ENCODE results near the gene FCHO2. TPM values are rescaled to one million over a fixed set of nuclear protein-coding genes. Genes with fewer than 3 reads are reported as not detected.

Gene FCHO2
- total and polyA plus RNA-seq, 2 of the 8 experiments (the other 6 are each of a cell fraction or from before 2014, with no cell fraction given): 4.3 to 15.7 TPM

DNA sequence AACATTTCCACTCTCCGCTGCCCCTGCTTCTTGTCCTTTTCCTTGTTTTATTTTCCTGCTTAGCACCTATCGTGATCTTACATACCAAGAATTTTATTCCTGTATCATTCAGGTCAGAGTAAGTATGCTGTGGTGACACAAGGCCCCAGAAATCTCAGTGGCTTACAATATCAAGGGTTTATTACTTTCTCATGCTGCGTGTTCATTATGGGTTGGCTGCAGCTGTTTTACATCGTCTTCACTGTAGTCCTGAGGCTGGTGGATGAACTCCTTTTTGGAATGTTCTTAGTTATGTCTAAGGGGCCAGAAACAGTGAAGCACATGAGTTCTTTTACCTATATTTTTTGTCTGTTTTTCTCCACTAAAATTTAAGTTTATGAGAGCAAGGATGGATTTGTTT lies 51.2 kb downstream of the FCHO2 start (continued):
- TF ChIP-seq, protein P1, sequence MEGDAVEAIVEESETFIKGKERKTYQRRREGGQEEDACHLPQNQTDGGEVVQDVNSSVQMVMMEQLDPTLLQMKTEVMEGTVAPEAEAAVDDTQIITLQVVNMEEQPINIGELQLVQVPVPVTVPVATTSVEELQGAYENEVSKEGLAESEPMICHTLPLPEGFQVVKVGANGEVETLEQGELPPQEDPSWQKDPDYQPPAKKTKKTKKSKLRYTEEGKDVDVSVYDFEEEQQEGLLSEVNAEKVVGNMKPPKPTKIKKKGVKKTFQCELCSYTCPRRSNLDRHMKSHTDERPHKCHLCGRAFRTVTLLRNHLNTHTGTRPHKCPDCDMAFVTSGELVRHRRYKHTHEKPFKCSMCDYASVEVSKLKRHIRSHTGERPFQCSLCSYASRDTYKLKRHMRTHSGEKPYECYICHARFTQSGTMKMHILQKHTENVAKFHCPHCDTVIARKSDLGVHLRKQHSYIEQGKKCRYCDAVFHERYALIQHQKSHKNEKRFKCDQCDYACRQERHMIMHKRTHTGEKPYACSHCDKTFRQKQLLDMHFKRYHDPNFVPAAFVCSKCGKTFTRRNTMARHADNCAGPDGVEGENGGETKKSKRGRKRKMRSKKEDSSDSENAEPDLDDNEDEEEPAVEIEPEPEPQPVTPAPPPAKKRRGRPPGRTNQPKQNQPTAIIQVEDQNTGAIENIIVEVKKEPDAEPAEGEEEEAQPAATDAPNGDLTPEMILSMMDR (IDR thresholded peaks at IDR 0.05; ENCODE audit: control extremely low read depth in 1 of 3, insufficient read depth in 1 of 3, low read depth in 1 of 3, low read length in 3 of 3): no peak
- TF ChIP-seq YY1 (IDR thresholded peaks at IDR 0.05; ENCODE audit: low read depth, low read length): no peak
- TF ChIP-seq, protein P2, sequence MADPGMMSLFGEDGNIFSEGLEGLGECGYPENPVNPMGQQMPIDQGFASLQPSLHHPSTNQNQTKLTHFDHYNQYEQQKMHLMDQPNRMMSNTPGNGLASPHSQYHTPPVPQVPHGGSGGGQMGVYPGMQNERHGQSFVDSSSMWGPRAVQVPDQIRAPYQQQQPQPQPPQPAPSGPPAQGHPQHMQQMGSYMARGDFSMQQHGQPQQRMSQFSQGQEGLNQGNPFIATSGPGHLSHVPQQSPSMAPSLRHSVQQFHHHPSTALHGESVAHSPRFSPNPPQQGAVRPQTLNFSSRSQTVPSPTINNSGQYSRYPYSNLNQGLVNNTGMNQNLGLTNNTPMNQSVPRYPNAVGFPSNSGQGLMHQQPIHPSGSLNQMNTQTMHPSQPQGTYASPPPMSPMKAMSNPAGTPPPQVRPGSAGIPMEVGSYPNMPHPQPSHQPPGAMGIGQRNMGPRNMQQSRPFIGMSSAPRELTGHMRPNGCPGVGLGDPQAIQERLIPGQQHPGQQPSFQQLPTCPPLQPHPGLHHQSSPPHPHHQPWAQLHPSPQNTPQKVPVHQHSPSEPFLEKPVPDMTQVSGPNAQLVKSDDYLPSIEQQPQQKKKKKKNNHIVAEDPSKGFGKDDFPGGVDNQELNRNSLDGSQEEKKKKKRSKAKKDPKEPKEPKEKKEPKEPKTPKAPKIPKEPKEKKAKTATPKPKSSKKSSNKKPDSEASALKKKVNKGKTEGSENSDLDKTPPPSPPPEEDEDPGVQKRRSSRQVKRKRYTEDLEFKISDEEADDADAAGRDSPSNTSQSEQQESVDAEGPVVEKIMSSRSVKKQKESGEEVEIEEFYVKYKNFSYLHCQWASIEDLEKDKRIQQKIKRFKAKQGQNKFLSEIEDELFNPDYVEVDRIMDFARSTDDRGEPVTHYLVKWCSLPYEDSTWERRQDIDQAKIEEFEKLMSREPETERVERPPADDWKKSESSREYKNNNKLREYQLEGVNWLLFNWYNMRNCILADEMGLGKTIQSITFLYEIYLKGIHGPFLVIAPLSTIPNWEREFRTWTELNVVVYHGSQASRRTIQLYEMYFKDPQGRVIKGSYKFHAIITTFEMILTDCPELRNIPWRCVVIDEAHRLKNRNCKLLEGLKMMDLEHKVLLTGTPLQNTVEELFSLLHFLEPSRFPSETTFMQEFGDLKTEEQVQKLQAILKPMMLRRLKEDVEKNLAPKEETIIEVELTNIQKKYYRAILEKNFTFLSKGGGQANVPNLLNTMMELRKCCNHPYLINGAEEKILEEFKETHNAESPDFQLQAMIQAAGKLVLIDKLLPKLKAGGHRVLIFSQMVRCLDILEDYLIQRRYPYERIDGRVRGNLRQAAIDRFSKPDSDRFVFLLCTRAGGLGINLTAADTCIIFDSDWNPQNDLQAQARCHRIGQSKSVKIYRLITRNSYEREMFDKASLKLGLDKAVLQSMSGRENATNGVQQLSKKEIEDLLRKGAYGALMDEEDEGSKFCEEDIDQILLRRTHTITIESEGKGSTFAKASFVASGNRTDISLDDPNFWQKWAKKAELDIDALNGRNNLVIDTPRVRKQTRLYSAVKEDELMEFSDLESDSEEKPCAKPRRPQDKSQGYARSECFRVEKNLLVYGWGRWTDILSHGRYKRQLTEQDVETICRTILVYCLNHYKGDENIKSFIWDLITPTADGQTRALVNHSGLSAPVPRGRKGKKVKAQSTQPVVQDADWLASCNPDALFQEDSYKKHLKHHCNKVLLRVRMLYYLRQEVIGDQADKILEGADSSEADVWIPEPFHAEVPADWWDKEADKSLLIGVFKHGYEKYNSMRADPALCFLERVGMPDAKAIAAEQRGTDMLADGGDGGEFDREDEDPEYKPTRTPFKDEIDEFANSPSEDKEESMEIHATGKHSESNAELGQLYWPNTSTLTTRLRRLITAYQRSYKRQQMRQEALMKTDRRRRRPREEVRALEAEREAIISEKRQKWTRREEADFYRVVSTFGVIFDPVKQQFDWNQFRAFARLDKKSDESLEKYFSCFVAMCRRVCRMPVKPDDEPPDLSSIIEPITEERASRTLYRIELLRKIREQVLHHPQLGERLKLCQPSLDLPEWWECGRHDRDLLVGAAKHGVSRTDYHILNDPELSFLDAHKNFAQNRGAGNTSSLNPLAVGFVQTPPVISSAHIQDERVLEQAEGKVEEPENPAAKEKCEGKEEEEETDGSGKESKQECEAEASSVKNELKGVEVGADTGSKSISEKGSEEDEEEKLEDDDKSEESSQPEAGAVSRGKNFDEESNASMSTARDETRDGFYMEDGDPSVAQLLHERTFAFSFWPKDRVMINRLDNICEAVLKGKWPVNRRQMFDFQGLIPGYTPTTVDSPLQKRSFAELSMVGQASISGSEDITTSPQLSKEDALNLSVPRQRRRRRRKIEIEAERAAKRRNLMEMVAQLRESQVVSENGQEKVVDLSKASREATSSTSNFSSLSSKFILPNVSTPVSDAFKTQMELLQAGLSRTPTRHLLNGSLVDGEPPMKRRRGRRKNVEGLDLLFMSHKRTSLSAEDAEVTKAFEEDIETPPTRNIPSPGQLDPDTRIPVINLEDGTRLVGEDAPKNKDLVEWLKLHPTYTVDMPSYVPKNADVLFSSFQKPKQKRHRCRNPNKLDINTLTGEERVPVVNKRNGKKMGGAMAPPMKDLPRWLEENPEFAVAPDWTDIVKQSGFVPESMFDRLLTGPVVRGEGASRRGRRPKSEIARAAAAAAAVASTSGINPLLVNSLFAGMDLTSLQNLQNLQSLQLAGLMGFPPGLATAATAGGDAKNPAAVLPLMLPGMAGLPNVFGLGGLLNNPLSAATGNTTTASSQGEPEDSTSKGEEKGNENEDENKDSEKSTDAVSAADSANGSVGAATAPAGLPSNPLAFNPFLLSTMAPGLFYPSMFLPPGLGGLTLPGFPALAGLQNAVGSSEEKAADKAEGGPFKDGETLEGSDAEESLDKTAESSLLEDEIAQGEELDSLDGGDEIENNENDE (IDR thresholded peaks at IDR 0.05; ENCODE audit: insufficient replicate concordance, low read length): no peak
